Esophagus mucosa (tissue), 1 donor: Measurements from ENCODE around the gene PSMC5. TPM values are rescaled to one million over a fixed set of nuclear protein-coding genes. Genes with fewer than 3 reads are reported as not detected.

Experiments used
- ATAC-seq: fragments of 200-7000 bp; cut with Tn5 transposase; one replicate; pipeline ENCODE4 v1.9.1; 2020
- total RNA-seq: library from RNA; stranded (reverse); gene quantifications from one replicate; pipeline ENCODE4 v1.2.4, GENCODE V29; 2023
- donor health status: DM: yes; HTN: yes; CAD: no.

The PSMC5 gene
- total RNA-seq, 1 donor from 2014 or later: 102 TPM

GRCh38 chr17:63821804-63822203, 5.4 kb upstream of the PSMC5 start:
- no peak for ATAC-seq

- ATAC-seq: no peak
Measured at GRCh38 chr17:63822537-63822936, 4.7 kb upstream of the PSMC5 start.

GRCh38 chr17:63823659-63824331, 3.4 kb upstream of the PSMC5 start:
- ATAC-seq: no peak

DNA sequence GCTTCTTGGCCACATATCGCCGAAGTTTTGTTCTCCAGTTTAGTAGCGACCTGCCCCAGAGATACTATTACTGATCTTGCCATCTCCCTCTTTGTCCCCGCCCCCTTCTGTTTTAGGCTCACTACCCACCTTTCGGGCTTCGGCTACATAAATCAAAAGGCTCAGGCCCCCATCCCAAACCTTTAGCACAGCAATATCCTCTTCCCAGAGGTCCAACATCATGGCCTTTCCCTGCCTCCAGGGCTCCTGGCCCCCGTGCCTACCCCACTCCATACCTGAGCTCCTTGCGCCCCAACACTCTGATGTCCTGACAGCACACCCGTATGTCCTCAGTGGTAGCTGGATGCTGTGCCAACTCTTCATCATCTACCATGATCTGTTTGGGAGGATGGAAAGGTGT, 2.9 kb upstream of the PSMC5 start:
- ATAC-seq: no peak

DNA sequence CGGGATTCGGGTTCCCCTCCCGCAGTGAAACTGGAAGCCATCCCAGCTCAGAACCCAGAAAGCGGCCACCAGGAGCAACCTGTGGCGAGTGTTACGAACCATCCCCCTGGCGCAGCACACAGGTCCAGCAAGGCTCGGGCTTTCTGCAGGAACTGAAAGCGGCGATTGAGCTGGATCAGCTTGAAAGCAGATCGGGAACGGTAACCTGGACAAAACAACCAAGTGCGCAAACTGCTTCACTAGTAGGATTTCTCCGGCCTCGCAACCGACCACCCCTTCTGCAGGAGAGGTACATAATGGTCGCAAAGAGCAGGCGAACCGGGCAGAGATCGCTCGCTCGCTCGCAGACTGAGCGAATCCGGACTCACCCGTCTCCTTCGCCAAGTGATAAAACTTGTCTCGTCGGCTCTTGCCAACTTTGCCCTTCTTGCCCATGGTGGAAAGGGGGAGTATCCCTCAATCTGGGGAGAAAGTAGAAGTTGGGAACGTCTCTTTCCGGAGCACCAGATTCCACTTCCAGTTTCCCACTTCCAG, 696 bp upstream of the PSMC5 start:
- peak; percentile 4 for ATAC-seq

DNA sequence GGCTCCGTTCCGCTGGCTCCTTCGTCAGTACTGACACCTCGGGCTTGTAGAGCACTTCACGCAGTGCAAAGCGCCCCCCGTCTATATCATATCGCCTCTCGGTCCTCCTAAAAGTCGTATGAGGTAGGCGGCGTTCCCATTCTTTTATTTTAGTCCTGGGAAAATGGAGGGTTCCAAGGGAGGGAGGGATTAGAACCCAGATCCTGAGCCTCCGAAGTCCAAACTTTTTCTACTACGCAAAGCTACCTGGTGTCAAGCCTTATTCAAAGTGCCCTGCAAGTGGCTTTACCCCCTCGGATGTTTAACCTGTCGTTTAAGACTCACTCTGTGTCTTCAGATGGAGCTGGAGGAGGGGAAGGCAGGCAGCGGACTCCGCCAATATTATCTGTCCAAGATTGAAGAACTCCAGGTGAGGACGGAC, 580 bp downstream of the PSMC5 start:
- ATAC-seq: no peak

GRCh38 chr17:63828936-63829335, 1.7 kb downstream of the PSMC5 start:
- no peak for ATAC-seq

DNA sequence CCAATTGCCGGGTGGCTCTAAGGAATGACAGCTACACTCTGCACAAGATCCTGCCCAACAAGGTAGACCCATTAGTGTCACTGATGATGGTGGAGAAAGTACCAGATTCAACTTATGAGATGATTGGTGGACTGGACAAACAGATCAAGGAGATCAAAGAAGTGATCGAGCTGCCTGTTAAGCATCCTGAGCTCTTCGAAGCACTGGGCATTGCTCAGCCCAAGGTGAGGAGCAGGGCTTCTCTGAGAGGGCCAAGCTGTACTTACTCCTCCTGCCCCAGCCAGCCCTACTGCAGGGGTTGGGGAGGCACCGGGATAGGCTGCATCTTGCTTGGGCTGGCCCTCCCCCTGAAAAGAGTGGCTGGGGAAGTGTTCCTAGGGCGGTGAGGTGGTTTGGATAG, 3.0 kb downstream of the PSMC5 start:
- ATAC-seq: no peak

DNA sequence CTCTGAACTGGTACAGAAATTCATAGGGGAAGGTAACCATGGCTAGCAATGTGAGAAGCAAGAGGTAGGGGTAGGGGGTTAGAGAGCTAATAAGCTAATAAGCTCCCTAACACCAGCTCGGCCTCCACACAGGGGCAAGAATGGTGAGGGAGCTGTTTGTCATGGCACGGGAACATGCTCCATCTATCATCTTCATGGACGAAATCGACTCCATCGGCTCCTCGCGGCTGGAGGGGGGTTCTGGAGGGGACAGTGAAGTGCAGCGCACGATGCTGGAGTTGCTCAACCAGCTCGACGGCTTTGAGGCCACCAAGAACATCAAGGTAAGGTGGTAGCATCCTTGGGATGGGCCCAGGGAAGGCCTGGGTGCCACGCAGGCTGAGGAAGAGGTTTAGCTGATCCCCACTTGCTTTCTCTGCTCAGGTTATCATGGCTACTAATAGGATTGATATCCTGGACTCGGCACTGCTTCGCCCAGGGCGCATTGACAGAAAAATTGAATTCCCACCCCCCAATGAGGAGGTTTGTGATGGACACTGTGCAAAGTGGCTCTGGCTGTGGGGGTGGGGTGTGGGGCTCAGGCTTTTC, 3.8 kb downstream of the PSMC5 start:
- no peak for ATAC-seq

- ATAC-seq: no peak
Measured at GRCh38 chr17:63831505-63831904, 4.3 kb downstream of the PSMC5 start.

DNA sequence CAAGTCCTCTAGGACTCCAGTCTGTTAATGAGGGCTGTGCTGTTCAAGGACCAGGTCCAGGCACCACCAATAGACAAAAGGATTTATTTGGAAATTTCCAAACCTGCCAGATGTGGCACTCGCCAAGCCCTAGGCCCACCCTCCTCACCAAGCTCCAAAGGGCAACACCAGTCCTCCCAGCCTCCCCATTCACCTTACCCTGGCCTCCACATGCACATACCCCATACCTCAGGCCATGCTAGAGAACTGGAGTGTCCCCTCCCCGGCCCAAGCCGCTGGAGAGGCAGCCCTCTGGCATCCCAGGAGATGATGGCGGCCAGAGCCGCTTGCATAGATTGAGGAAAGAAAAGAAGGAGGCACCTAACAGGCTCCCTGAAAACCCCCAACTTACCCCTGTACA, 4.8 kb downstream of the PSMC5 start:
- ATAC-seq: no peak

DNA sequence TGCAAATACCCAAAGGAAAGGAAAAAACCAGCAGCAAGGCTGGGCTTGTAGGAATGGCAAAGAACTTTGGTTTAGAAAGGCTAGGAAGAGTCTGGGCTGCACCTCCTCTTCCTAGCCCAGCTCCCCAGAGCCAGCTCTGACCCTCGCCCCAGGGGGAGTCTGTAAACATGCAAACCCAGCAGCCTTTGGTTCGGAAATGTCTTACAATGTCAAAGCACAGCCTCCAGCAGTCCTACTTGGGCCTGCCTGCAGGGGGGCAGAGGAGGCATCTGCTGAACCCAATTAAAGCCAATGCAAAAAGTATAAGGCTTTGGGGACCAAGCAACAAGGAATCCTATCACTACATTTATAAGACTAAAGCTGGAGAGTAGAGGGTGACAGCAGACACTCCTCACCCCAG, 5.2 kb downstream of the PSMC5 start:
- no peak for ATAC-seq

- no peak for ATAC-seq
Measured at GRCh38 chr17:63833026-63833740, 6.0 kb downstream of the PSMC5 start.

DNA sequence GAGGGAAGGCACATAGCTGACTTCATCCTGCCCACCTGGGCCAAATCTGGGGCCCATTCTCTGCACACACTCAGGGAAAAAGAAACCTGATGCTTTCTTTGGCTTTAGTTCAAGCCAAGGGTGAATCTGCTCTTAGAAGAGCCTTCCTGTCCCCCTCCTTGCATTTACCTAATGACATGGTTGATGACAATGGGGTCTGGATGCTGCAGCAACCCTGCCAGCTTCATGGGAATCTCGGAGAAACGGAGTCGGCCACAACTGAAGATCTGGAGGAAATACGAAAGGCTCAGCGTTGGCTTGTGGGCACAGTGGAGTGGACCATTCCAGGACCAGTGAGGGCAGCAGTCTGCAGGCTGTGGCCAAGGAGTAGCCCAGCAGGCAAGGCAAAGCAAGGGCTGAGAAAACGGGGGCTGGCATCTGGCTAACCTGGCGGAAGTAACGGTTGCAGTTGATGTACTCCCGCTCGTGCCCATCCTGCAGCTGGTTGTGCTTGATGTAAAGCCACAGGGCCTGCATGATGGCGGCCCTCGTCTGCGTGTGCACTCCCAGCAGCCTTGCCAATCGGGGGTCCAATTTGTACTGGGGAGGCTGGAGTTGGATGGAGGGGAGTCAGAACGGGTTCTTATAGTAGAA, 6.6 kb downstream of the PSMC5 start:
- no peak for ATAC-seq

DNA sequence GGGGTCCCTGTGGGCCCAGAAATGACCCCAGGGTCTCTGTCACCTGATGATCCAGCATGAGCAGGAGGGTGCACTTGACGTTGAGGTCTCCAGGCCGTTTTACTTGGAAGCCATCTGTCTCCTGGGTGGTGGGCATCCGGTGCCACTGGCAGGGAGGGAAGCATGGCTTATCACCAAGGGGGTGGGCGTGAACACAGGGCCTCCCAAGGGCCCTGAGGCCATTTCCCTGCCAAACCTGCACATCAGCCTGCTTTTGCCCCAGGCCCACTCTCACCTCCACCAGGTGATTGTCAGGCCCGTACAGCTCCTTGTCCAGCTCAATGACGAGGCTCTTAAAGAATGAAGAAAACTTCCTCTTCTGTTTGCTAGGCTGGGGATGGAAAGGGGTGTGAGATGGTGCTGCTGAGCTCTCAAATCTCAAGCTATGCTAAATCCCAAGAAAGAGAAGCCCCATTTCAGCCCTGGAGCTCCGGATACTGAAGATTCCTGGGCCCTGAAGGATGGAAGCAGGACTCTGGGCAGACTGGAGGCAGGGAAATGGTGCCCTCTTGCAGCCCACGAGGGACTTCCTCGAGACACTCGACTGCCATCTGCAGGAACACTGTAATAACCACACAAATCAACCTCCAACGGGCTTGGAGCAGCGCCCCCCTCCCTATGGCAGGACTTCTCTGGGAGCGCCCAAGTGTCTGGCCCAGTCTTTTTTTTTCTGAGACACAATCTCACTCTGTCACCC, 7.4 kb downstream of the PSMC5 start:
- ATAC-seq: peak; percentile 48

GRCh38 chr17:63835167-63835720, 8.0 kb downstream of the PSMC5 start:
- ATAC-seq: no peak

DNA sequence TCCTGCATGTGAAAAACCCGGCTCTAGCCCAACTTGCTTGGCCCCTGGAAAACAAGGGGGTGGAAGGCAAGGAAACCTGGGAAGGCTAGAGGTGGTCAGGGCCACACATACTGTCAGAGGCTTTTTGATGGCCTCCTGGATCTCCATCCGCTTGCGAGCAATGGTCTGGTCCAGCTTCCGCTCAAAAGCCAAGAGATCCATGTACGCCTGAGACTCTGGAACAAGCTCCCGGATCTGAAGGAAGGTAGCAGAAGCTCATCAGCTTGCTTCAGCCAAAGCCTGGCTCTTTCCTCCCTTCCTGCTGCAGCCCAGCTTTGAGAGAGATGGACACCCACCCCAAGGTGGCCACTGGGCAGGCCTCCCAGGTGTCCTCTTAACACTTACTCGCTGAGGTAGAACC, 9.6 kb downstream of the PSMC5 start:
- ATAC-seq: no peak

- ATAC-seq: no peak
Measured at GRCh38 chr17:63837480-63837879, 10.2 kb downstream of the PSMC5 start.

- no peak for ATAC-seq
Measured at GRCh38 chr17:63837962-63838600, 10.8 kb downstream of the PSMC5 start.

- peak; percentile 52 for ATAC-seq
Measured at GRCh38 chr17:63838631-63839171, 11.5 kb downstream of the PSMC5 start.

DNA sequence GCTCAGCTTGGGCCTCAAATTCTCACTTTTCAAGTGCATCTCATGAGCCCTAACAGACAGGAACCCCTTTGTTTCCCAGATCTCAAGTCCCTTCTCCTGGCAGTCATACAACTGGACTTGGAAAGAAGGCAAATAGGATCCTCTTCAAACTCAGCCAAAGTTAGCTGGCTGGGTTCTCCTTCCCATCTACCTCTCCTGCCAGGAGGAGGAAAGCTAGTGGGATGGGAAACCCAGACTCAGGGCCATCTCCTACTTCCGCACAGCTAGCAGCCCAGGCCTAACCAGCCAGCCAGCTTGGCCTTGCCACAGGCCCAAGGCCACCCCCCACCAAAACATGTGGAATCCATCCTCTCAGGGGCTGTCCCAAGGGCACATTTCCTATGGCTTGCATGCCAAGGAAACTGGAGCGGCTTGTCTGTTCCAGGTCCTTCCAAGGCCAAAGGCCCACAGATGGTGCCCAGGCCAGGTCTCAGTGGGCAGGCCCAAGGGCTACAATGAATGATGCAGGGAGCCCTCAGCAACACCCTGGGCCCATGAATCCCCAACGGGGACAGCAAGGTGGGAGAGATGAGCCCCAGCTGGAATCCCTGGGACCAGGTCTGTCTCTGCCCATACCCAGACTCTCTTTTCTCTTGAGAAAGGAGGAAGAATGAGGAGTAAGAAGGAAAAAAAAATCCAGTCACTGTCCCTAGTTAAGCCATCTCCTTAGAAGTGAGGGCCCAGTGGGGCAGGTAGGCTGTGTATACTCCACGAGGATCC, 13.5 kb downstream of the PSMC5 start:
- ATAC-seq: no peak
